Measurements from ENCODE around the gene B4GALNT2.
"Not testable (repeated sequence)": the region's sequence is repeated elsewhere in the genome, so short reads cannot be mapped to it uniquely, and the experiment has no call there.

Gene B4GALNT2

GRCh38 chr17:49120166-49120565 lies 12.4 kb upstream of the B4GALNT2 start:
- DNase-seq (ENCODE audit: low read depth in 1 of 2, low spot score in 1 of 2): no peak

- no peak for DNase-seq (ENCODE audit: low read depth in 1 of 2, low spot score in 1 of 2)
Measured at GRCh38 chr17:49121696-49122292, 10.8 kb upstream of the B4GALNT2 start.

- no peak for DNase-seq (ENCODE audit: low read depth in 1 of 2, low spot score in 1 of 2)
Measured at GRCh38 chr17:49122566-49122965, 10.0 kb upstream of the B4GALNT2 start.

DNA sequence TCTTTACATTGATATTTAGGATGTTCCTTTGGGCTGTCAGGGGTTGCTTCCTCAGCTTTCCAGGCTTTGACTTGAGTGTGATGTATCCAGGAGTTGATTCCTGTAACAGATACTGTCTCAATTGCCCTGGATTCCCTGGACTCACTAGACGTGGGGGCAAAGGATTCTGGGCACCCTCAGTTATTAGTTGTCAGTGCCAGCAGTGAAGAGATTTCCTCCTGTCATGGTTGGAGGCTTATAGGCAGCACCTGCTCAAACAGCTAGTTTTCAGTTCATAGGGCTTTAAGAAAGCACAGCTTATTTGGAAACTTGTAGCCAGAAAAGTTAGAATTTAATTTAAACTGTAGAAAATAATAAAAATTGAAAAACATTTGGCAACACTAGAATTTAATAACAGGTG lies 9.5 kb upstream of the B4GALNT2 start:
- no peak for DNase-seq (ENCODE audit: low read depth in 1 of 2, low spot score in 1 of 2)

GRCh38 chr17:49125449-49125848 lies 7.1 kb upstream of the B4GALNT2 start:
- no peak for DNase-seq (ENCODE audit: low read depth in 1 of 2, low spot score in 1 of 2)

- DNase-seq (ENCODE audit: low read depth in 1 of 2, low spot score in 1 of 2): not testable (repeated sequence)
Measured at GRCh38 chr17:49126183-49126859, 6.2 kb upstream of the B4GALNT2 start.

DNA sequence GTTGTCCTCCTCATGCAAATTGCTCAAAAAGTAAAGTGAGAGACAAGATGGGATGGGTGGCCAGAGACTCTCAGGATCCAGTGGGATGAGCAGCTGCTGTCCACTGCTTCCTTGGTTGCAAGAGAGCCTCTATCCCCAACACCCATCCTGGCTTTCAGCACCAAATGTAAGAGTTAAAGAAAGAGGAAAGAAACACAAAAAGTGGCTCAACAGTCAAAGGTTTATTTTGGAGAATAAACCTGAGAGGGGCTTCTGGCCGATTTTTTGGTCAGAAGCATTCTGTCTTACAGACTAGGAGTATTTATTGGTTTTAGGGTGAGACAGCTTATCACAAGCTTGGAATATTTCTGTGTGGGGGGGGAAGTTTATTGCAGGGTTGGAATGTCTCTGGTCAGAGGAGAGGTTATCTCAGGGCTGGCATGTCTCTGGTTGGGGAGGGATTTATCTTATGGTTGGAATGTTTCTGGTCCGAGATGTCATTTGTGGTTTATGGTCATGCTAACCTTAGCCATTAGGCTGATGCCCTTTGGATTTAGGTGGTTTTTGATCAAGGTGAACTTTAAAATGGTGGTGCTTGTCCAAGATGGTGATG lies 3.1 kb upstream of the B4GALNT2 start:
- not testable (repeated sequence) for DNase-seq (ENCODE audit: low read depth in 1 of 2, low spot score in 1 of 2)

- no peak for DNase-seq (ENCODE audit: low read depth in 1 of 2, low spot score in 1 of 2)
Measured at GRCh38 chr17:49130891-49131290, 1.7 kb upstream of the B4GALNT2 start.

DNA sequence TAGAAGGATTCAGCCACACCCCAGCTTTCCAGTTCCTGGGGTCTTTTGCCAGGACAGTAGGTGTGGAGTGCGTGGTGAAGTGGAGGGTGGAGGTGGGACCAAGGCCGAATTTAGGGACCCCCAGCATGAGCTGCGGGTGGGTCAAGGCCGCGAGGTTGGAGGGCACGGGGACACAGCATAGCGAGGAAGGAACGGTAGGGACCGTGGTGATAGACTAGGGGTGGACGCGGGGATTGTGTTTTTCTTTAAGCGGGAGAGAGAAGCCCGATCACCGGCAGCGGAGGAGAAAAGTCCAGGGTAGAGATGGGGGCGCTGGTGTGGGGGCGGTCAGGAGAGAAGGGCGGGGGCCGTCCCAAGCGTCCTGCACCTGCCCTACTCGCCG lies 261 bp upstream of the B4GALNT2 start:
- no peak for DNase-seq (ENCODE audit: low read depth in 1 of 2, low spot score in 1 of 2)

DNA sequence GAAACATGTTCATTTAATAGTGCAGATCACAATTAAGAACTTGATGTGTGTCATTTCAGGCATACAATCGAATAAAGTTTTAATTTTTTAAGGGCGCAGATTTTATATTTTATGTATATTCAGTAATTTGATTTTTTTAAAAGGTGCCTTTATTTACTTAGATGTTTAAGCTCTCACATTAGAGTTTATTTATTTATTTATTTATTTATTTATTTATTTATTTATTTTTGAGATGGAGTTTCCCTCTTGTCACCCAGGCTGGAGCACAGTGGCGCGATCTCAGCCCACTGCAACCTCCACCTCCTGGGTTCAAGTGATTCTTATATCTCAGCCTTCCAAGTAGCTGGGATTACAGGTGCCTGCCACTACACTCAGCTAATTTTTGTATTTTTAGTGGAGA lies 3.8 kb downstream of the B4GALNT2 start:
- no peak for DNase-seq (ENCODE audit: low read depth in 1 of 2, low spot score in 1 of 2)

- DNase-seq (ENCODE audit: low read depth in 1 of 2, low spot score in 1 of 2): not testable (repeated sequence)
Measured at GRCh38 chr17:49145654-49146053, 13.1 kb downstream of the B4GALNT2 start.

DNA sequence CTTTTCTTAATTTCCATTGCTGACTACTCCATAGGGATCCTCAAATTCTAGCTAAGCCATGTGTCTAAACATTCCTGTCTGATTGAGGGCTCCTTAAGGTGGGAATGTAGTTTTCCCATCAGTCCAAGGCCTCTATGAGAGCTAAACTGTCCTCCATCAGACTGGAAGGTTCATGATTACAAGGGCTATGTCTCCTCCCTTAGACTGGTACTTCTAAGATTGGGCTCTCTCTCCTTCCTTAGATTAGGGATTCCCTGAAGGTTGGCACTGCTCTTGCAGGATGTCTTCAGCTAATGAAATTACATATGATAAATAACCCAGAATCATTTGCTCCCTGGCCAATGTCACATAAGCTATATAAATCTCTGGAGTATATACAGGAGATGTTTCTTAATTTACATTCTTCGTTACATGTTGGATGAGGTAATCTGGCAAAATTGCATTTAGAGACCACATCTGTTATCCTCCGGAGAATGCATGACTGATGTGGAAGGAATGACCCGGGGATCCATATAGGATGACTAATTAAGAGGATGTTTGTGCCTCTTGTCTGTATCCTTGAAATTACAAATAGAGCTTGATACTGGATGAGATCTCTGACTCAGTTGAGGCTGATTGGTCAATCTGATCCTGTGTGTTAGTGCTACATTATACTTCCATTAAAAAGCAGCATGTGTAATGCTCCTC lies 14.2 kb downstream of the B4GALNT2 start:
- no peak for DNase-seq (ENCODE audit: low read depth in 1 of 2, low spot score in 1 of 2)

DNA sequence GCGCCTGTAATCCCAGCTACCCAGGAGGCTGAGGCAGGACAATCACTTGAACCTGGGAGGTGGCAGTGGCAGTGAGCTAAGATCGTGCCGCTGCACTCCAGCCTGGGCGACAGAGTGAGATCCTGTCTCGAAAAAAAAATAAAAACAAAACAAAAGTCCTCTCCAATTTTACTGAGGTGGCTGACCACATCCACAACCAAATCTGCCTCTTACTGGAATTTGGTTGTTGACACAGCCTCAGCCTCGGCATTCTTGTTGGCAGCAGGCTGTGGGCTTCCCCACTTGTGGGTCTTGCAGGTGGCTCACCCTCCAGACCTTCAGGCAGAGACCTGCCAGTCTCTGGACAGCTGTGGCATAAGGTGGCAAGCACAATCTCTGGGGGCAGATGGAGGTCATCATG lies 15.6 kb downstream of the B4GALNT2 start:
- no peak for DNase-seq (ENCODE audit: low read depth in 1 of 2, low spot score in 1 of 2)

DNA sequence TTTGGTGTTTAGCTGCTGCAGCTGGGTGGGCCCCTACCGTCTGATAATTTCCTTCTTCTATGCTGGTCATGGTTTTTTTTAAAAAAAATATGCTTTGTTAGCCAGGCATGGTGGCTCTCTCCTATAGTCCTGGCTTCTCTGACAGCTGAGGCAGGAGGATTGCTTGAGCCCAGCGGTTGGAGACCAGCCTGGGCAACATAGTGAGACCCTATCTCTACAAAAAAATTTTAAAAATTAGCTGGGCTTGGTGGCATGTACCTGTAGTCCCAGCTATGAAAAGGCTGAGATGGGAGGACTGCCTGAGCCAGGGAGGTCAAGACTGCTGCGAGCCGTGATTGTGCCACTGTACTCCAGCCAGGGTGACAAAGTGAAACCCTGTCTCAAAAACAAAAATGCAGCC lies 19.4 kb downstream of the B4GALNT2 start:
- no peak for DNase-seq (ENCODE audit: low read depth in 1 of 2, low spot score in 1 of 2)

DNA sequence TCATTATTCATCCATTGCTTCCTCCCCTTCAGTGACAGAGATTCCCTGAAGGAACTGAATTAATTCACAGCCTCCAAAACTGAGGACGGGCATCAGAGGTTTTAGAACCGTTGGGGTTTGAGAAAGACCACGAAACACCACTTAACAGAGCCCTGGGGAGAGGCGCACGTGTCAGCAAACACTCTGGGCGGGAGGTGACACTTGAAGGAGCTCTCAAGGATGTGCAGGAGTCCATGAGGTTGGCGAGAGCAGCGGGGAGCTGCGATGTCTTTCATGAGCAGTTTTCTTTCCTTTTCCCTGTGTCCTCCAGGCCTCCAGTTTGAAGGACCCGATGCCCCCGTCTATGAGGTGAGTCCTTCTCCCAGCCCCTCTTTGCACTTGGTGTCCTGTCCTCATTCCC lies 23.7 kb downstream of the B4GALNT2 start:
- no peak for DNase-seq (ENCODE audit: low read depth in 1 of 2, low spot score in 1 of 2)

DNA sequence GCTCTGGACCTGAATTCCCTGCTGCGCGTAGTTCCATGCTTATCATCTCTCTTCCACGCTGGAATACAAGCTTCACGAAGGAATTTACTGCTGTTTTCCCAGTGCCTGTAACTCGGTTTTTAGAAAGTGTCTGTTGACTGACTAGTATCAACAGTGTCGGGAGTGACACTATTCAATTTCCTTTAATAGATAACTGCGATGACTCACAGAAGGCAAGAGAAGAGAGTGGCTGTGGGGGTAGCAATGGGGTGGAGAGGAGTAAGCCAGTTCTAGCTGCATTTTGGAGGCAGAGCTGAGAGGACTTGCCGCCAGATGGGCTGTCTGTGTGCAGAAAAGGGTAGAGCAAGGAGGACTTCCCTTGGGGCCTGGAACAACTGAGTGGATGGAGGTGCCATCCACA lies 25.2 kb downstream of the B4GALNT2 start:
- no peak for DNase-seq (ENCODE audit: low read depth in 1 of 2, low spot score in 1 of 2)

- DNase-seq (ENCODE audit: low read depth in 1 of 2, low spot score in 1 of 2): no peak
Measured at GRCh38 chr17:49162866-49163265, 30.3 kb downstream of the B4GALNT2 start.

GRCh38 chr17:49165143-49165542 lies 32.6 kb downstream of the B4GALNT2 start:
- no peak for DNase-seq (ENCODE audit: low read depth in 1 of 2, low spot score in 1 of 2)

- DNase-seq (ENCODE audit: low read depth in 1 of 2, low spot score in 1 of 2): no peak
Measured at GRCh38 chr17:49168706-49169105, 36.1 kb downstream of the B4GALNT2 start.

GRCh38 chr17:49170216-49170615 lies 37.6 kb downstream of the B4GALNT2 start:
- no peak for DNase-seq (ENCODE audit: low read depth in 1 of 2, low spot score in 1 of 2)

DNA sequence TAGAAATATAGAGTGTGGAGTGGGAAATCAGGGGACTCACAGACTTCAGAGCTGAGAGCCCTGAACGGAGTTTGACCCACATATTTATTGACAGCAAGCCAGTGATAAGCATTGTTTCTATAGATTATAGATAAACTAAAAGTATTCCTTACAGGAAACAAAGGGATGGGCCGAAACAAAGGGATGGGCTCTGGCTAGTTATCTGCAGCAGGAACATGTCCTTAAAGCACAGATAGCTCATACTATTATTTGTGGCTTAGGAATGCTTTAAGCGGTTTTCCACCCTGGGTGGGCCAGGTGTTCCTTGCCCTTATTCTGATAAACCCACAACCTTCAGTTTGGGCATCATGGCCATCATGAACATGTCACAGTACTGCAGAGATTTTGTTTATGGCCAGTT lies 38.1 kb downstream of the B4GALNT2 start:
- not testable (repeated sequence) for DNase-seq (ENCODE audit: low read depth in 1 of 2, low spot score in 1 of 2)

DNA sequence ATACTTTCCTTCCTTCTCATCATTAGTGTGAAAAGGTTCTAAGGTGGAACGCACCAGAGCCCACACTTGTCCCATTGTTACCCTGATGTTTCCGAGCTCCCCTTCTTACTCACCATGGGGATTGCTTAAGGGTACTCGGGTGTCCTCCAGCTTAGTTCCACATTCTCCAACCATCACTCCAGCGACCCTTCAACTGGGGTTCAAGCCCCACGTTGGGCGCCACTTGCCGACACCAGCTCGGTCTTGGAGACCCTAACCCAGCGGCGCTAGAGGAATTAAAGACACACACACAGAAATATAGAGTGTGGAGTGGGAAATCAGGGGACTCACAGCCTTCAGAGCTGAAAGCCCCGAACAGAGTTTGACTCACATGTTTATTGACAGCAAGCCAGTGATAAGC lies 43.4 kb downstream of the B4GALNT2 start:
- not testable (repeated sequence) for DNase-seq (ENCODE audit: low read depth in 1 of 2, low spot score in 1 of 2)
